NB4 (cell line): ENCODE measurements around the gene AIG1.

Experiments used
- DNase-seq: peaks from one replicate; pipeline ENCODE4 v3.0.0; 2010; ENCODE audit warnings: low read depth
- H3K4me3 ChIP-seq: one replicate; pipeline ENCODE4 v1.5.1; 2011; ENCODE audit warnings: mild to moderate bottlenecking, low read depth, low read length, moderate library complexity
- CTCF ChIP-seq: IDR thresholded peaks from one replicate; pipeline ENCODE4 v1.5.1; 2012; ENCODE audit warnings: low read depth, low read length
- MAX ChIP-seq: IDR thresholded peaks from 2 replicates; pipeline ENCODE4 v1.6.1; 2011; ENCODE audit warnings: low read depth, low read length
- MYC ChIP-seq: IDR thresholded peaks from 2 replicates; pipeline ENCODE4 v1.6.1; 2011; ENCODE audit warnings: low read depth, low read length
- POLR2A ChIP-seq: IDR thresholded peaks from 2 replicates; pipeline ENCODE4 v1.6.1; 2011; ENCODE audit warnings: mild to moderate bottlenecking; ENCODE audit not compliant: insufficient read length; ENCODE audit errors: extremely low read depth

AIG1 gene

GRCh38 chr6:143099647-143100046 lies 39.0 kb downstream of the AIG1 start:
- TF ChIP-seq POLR2A (no peak), CTCF (no peak), MAX (no peak), MYC (no peak)
- H3K4me3 ChIP-seq, result no peak overlapping the region
- DNase-seq, result no peak

- DNase-seq, result no peak
- no peak overlapping the region for H3K4me3 ChIP-seq
- TF ChIP-seq CTCF (no peak), MAX (no peak), MYC (no peak), POLR2A (no peak)
These were observed 39.7 kb downstream of the AIG1 start for GRCh38 chr6:143100429-143100828.

- no peak for DNase-seq
- no peak overlapping the region for H3K4me3 ChIP-seq
- no peak for TF ChIP-seq POLR2A
- no peak for TF ChIP-seq MYC
- no peak for TF ChIP-seq MAX
- no peak for TF ChIP-seq CTCF
These were observed 43.2 kb downstream of the AIG1 start for GRCh38 chr6:143103916-143104315.

GRCh38 chr6:143107440-143107839 lies 46.8 kb downstream of the AIG1 start:
- DNase-seq, result no peak
- TF ChIP-seq MAX, result no peak
- no peak for TF ChIP-seq CTCF
- TF ChIP-seq POLR2A, result no peak
- no peak for TF ChIP-seq MYC
- H3K4me3 ChIP-seq, result no peak overlapping the region

GRCh38 chr6:143107911-143108761 lies 47.4 kb downstream of the AIG1 start:
- no peak overlapping the region for H3K4me3 ChIP-seq
- TF ChIP-seq CTCF (no peak), MYC (no peak), MAX (no peak), POLR2A (no peak)
- DNase-seq, result no peak
